WTC11 (cell line): ENCODE results near the gene ZNF672. TPM values are rescaled to one million over a fixed set of nuclear protein-coding genes. Genes with fewer than 3 reads are reported as not detected.

ENCODE experiments used
- ATAC-seq: fragments of 200-7000 bp; cut with Tn5 transposase; 2 replicates; pipeline ENCODE4 v1.10.0; 2021; ENCODE audit warnings: mild to moderate bottlenecking, moderate library complexity
- CTCF ChIA-PET: fragments of 300-600 bp; sonication (Branson Sonifier 250); formaldehyde crosslinking; loops from one replicate; lab custom pipeline; 2021; ENCODE audit warnings: antibody characterized with exemption; lab: Charles Lee
- POLR2A ChIA-PET: fragments of 350-600 bp; sonication (Branson Sonifier 250); formaldehyde crosslinking; loops from one replicate; lab custom pipeline; 2021; ENCODE audit warnings: antibody characterized with exemption; lab: Charles Lee
- DNase-seq: peaks from one replicate; pipeline ENCODE4 v3.0.0; 2021; ENCODE audit warnings: low spot score
- H3K27ac Mint-ChIP-seq: 2 replicates; pipeline ENCODE4 v1.8.0; 2021; ENCODE audit warnings: mixed read lengths
- H3K27me3 Mint-ChIP-seq: 2 replicates; pipeline ENCODE4 v1.8.0; 2021; ENCODE audit warnings: low read depth, mild to moderate bottlenecking, moderate library complexity, mixed read lengths
- H3K36me3 Mint-ChIP-seq: 2 replicates; pipeline ENCODE4 v1.8.0; 2021; ENCODE audit warnings: mixed read lengths
- H3K4me1 Mint-ChIP-seq: 2 replicates; pipeline ENCODE4 v1.8.0; 2022; ENCODE audit warnings: mixed read lengths
- H3K4me3 Mint-ChIP-seq: 2 replicates; pipeline ENCODE4 v1.8.0; 2021; ENCODE audit warnings: mild to moderate bottlenecking, moderate library complexity, mixed read lengths
- H3K9me3 Mint-ChIP-seq: 2 replicates; pipeline ENCODE4 v1.8.0; 2021; ENCODE audit warnings: mixed read lengths
- ATF6 ChIP-seq: sonication (generic); formaldehyde crosslinking; IDR thresholded peaks from 2 replicates; pipeline ENCODE4 v1.8.1; 2023; ENCODE audit warnings: mild to moderate bottlenecking, missing genetic modification reagents
- ELF4 ChIP-seq: sonication (generic); formaldehyde crosslinking; IDR thresholded peaks from 2 replicates; pipeline ENCODE4 v1.8.1; 2022; ENCODE audit warnings: low read depth, mild to moderate bottlenecking, moderate library complexity, missing genetic modification reagents
- EMX1 ChIP-seq: fragments of 250-450 bp; sonication (Bioruptor Pico); IDR thresholded peaks from 2 replicates; pipeline ENCODE4 v1.8.0; 2021; ENCODE audit warnings: mild to moderate bottlenecking
- FOXJ3 ChIP-seq: sonication (generic); formaldehyde crosslinking; IDR thresholded peaks from 2 replicates; pipeline ENCODE4 v1.9.0; 2021; ENCODE audit warnings: missing genetic modification reagents, mild to moderate bottlenecking, borderline replicate concordance
- HMGA2 ChIP-seq: fragments of 250-450 bp; sonication (Bioruptor Pico); IDR thresholded peaks from 2 replicates; pipeline ENCODE4 v1.4.0; 2021; ENCODE audit warnings: mild to moderate bottlenecking, moderate library complexity
- IRF1 ChIP-seq: sonication (generic); formaldehyde crosslinking; IDR thresholded peaks from 2 replicates; pipeline ENCODE4 v1.8.0; 2023; ENCODE audit warnings: missing genetic modification reagents
- MLX ChIP-seq: sonication (generic); formaldehyde crosslinking; IDR thresholded peaks from 2 replicates; pipeline ENCODE4 v1.8.1; 2023; ENCODE audit warnings: mild to moderate bottlenecking, missing genetic modification reagents, moderate library complexity
- NFATC4 ChIP-seq: fragments of 250-450 bp; sonication (Bioruptor Pico); IDR thresholded peaks from 2 replicates; pipeline ENCODE4 v1.9.0; 2021; ENCODE audit warnings: mild to moderate bottlenecking
- PREB ChIP-seq: sonication (generic); formaldehyde crosslinking; IDR thresholded peaks from 2 replicates; pipeline ENCODE4 v1.8.1; 2022; ENCODE audit warnings: mild to moderate bottlenecking, missing genetic modification reagents, moderate library complexity, borderline replicate concordance
- PRRX2 ChIP-seq: fragments of 250-450 bp; sonication (Bioruptor Pico); IDR thresholded peaks from 2 replicates; pipeline ENCODE4 v1.8.0; 2021; ENCODE audit warnings: mild to moderate bottlenecking
- RELA ChIP-seq: sonication (generic); formaldehyde crosslinking; IDR thresholded peaks from 2 replicates; pipeline ENCODE4 v1.8.1; 2022; ENCODE audit warnings: missing genetic modification reagents, mild to moderate bottlenecking, borderline replicate concordance
- TCF7 ChIP-seq: sonication (generic); formaldehyde crosslinking; IDR thresholded peaks from 2 replicates; pipeline ENCODE4 v1.8.0; 2022; ENCODE audit warnings: mild to moderate bottlenecking, low read depth, missing genetic modification reagents, moderate library complexity
- TEAD1 ChIP-seq: sonication (generic); formaldehyde crosslinking; IDR thresholded peaks from 2 replicates; pipeline ENCODE4 v1.8.0; 2022; ENCODE audit warnings: mild to moderate bottlenecking, missing genetic modification reagents
- USF1 ChIP-seq: sonication (generic); formaldehyde crosslinking; IDR thresholded peaks from 2 replicates; pipeline ENCODE4 v1.8.0; 2022; ENCODE audit warnings: mild to moderate bottlenecking, missing genetic modification reagents
- USF2 ChIP-seq: sonication (generic); formaldehyde crosslinking; IDR thresholded peaks from 2 replicates; pipeline ENCODE4 v1.8.1; 2023; ENCODE audit warnings: mild to moderate bottlenecking, missing genetic modification reagents, moderate library complexity
- ZBTB43 ChIP-seq: sonication (generic); formaldehyde crosslinking; IDR thresholded peaks from 2 replicates; pipeline ENCODE4 v1.8.1; 2023; ENCODE audit warnings: mild to moderate bottlenecking, missing genetic modification reagents
- ZMAT4 ChIP-seq: fragments of 250-450 bp; sonication (Bioruptor Pico); IDR thresholded peaks from 2 replicates; pipeline ENCODE4 v1.9.0; 2021; ENCODE audit warnings: mild to moderate bottlenecking
- ZNF138 ChIP-seq: sonication (generic); formaldehyde crosslinking; conservative IDR thresholded peaks from 2 replicates; pipeline ENCODE4 v1.8.1; 2022; ENCODE audit warnings: mild to moderate bottlenecking, moderate library complexity, missing genetic modification reagents
- ZNF263 ChIP-seq: sonication (generic); formaldehyde crosslinking; IDR thresholded peaks from 2 replicates; pipeline ENCODE4 v1.8.1; 2022; ENCODE audit warnings: low read depth, mild to moderate bottlenecking, moderate library complexity, missing genetic modification reagents
- ZNF423 ChIP-seq: fragments of 250-450 bp; sonication (Bioruptor Pico); IDR thresholded peaks from 2 replicates; pipeline ENCODE4 v2.1.2; 2022; ENCODE audit warnings: mild to moderate bottlenecking, moderate library complexity
- total RNA-seq: library from RNA; stranded (reverse); gene quantifications from 3 replicates; pipeline ENCODE4 v1.2.3, GENCODE V29; 2021

ZNF672 gene
- total RNA-seq, 1 experiment from 2014 or later: 37.9 TPM

- POLR2A ChIA-PET: no interaction called here
- peaks cover 14% of the 10 kb centered on the region for H3K4me1 Mint-ChIP-seq
- H3K36me3 Mint-ChIP-seq: peaks cover 43% of the 10 kb centered on the region
- no peaks in the 10 kb centered on the region for H3K9me3 Mint-ChIP-seq
- ATAC-seq (peak; percentile 90), DNase-seq (peak; percentile 36)
- no peaks in the 10 kb centered on the region for H3K27me3 Mint-ChIP-seq
- TF ChIP-seq USF1 (CRISPR knock-in tag) (no peak), IRF1 (CRISPR knock-in tag) (no peak), ZMAT4 (no peak), NFATC4 (no peak), ZNF263 (no peak), PREB (CRISPR knock-in tag) (no peak), TCF7 (CRISPR knock-in tag) (no peak), TEAD1 (CRISPR knock-in tag) (no peak), RELA (no peak), FOXJ3 (CRISPR knock-in tag) (no peak), ZBTB43 (CRISPR knock-in tag) (no peak), HMGA2 (CRISPR knock-in tag) (no peak)
- no peak overlapping the region for H3K4me3 Mint-ChIP-seq
- no peak overlapping the region for H3K27ac Mint-ChIP-seq
- CTCF ChIA-PET: interaction anchor here (0.6 to 1.9 kb wide), 10 partner anchors 9 to 95 kb away, joined by 3 to 11 read pairs (median 5); partner anchors contain the start of genes SH3BP5L, ZNF672 and ZNF692
Measured at GRCh38 chr1:248811514-248812490, 26.2 kb upstream of the ZNF672 start.

GRCh38 chr1:248812736-248813425 lies 25.1 kb upstream of the ZNF672 start:
- Mint-ChIP-seq H3K9me3 (no peaks in the 10 kb centered on the region), H3K27me3 (no peaks in the 10 kb centered on the region), H3K36me3 (peaks cover 43% of the 10 kb centered on the region), H3K27ac (no peak overlapping the region), H3K4me1 (peaks cover 14% of the 10 kb centered on the region), H3K4me3 (no peak overlapping the region)
- POLR2A ChIA-PET: no interaction called here
- DNase-seq (no peak), ATAC-seq (no peak)
- CTCF ChIA-PET: interaction anchor here (1.0 to 1.9 kb wide), 6 partner anchors 10 to 94 kb away, joined by 4 to 11 read pairs (median 7); partner anchors contain the start of genes SH3BP5L, ZNF672 and ZNF692
- no peak for TF ChIP-seq ZNF423 (CRISPR knock-in tag)
- no peak for TF ChIP-seq USF1 (CRISPR knock-in tag)
- TF ChIP-seq ZNF138 (CRISPR knock-in tag): no peak
- TF ChIP-seq NFATC4: no peak
- no peak for TF ChIP-seq ELF4
- no peak for TF ChIP-seq MLX (CRISPR knock-in tag)
- TF ChIP-seq PREB (CRISPR knock-in tag): no peak
- TF ChIP-seq USF2 (CRISPR knock-in tag): no peak
- no peak for TF ChIP-seq ATF6 (CRISPR knock-in tag)
- TF ChIP-seq EMX1 (CRISPR knock-in tag): no peak
- no peak for TF ChIP-seq PRRX2 (CRISPR knock-in tag)
